HepG2 (cell line): ENCODE measurements around the gene HMGN4. TPM values are rescaled to one million over a fixed set of nuclear protein-coding genes. Genes with fewer than 3 reads are reported as not detected.

ENCODE experiments used
- AGO2 ChIP-seq: fragments of 200-400 bp; formaldehyde crosslinking; optimal IDR thresholded peaks from 2 replicates; pipeline ENCODE3; 2017; ENCODE audit warnings: mild to moderate bottlenecking, low read depth, low read length, moderate library complexity
- ATAD3A ChIP-seq: sonication (generic); formaldehyde crosslinking; IDR thresholded peaks from 2 replicates; pipeline ENCODE4 v1.4.0; 2020; ENCODE audit warnings: missing genetic modification reagents
- DMAP1 ChIP-seq: IDR thresholded peaks from 2 replicates; pipeline ENCODE4 v1.6.1; 2016
- ETV6 ChIP-seq: sonication (generic); formaldehyde crosslinking; conservative IDR thresholded peaks from 2 replicates; pipeline ENCODE4 v1.4.0; 2020; ENCODE audit warnings: missing genetic modification reagents
- HDAC6 ChIP-seq: fragments of 200-600 bp; sonication (generic); IDR thresholded peaks from 2 replicates; pipeline ENCODE4 v1.7.0; 2017; ENCODE audit warnings: mild to moderate bottlenecking, antibody characterized with exemption, low read length, low read depth
- HOXA7 ChIP-seq: sonication (generic); formaldehyde crosslinking; IDR thresholded peaks from 2 replicates; pipeline ENCODE4 v1.8.1; 2022; ENCODE audit warnings: mild to moderate bottlenecking, missing genetic modification reagents, moderate library complexity
- KDM6A ChIP-seq: IDR thresholded peaks from 2 replicates; pipeline ENCODE4 v1.6.1; 2016; ENCODE audit warnings: low read depth
- NCOA2 ChIP-seq: sonication (generic); formaldehyde crosslinking; IDR thresholded peaks from 2 replicates; pipeline ENCODE4 v1.8.0; 2022; ENCODE audit warnings: inconsistent platforms
- NFIB ChIP-seq: sonication (generic); formaldehyde crosslinking; IDR thresholded peaks from 2 replicates; pipeline ENCODE4 v1.9.0; 2021; ENCODE audit warnings: missing genetic modification reagents, mild to moderate bottlenecking, borderline replicate concordance
- ONECUT2 ChIP-seq: sonication (generic); formaldehyde crosslinking; IDR thresholded peaks from 2 replicates; pipeline ENCODE4 v1.4.0; 2020; ENCODE audit warnings: missing genetic modification reagents
- STAT5B ChIP-seq: sonication (generic); formaldehyde crosslinking; IDR thresholded peaks from 2 replicates; pipeline ENCODE4 v1.4.0; 2020; ENCODE audit warnings: missing genetic modification reagents
- ZNF354B ChIP-seq: sonication (generic); formaldehyde crosslinking; IDR thresholded peaks from 2 replicates; pipeline ENCODE4 v1.8.0; 2022; ENCODE audit warnings: mild to moderate bottlenecking, missing genetic modification reagents
- ZNF616 ChIP-seq: sonication (generic); formaldehyde crosslinking; IDR thresholded peaks from 2 replicates; pipeline ENCODE4 v1.5.0; 2020; ENCODE audit warnings: low read depth, mild to moderate bottlenecking, missing genetic modification reagents
- polyA plus RNA-seq, 8 experiments: library from polyadenylated mRNA; depleted of rRNA in 3 of 8; stranded (reverse) in 7 of 8; unstranded in 1 of 8; fragments of >200 nt; fragmentation: Illumina TruSeq in 4 of 8; extraction: Trizol in 4 of 8; gene quantifications; 2 replicates each; pipeline versions ENCODE4 v1.2.1 to v1.2.3, GENCODE V29; 2011 to 2016; ENCODE audit warnings: low read depth in 4 of 8, missing spikeins in 1 of 8, mixed read lengths in 1 of 8; ENCODE audit not compliant: insufficient read depth in 1 of 8
- total RNA-seq, 5 experiments: library from RNA; depleted of rRNA; stranded (reverse); fragments of >200 nt; fragmentation: Illumina TruSeq; extraction: Trizol; gene quantifications; 2 replicates each; pipeline ENCODE4 v1.2.3, GENCODE V29; 2016; ENCODE audit warnings: low read depth in 1 of 5
- TF ChIP-seq, protein P1 (sequence below): sonication (generic); formaldehyde crosslinking; IDR thresholded peaks from 2 replicates; pipeline ENCODE4 v1.5.1; 2020; ENCODE audit warnings: mild to moderate bottlenecking, missing genetic modification reagents, borderline replicate concordance
- TF ChIP-seq, protein P2 (sequence below): sonication (generic); formaldehyde crosslinking; conservative IDR thresholded peaks from 2 replicates; pipeline ENCODE4 v1.4.0; 2020; ENCODE audit warnings: missing genetic modification reagents
- TF ChIP-seq, protein P3 (sequence below): sonication (generic); formaldehyde crosslinking; IDR thresholded peaks from 2 replicates; pipeline ENCODE4 v1.4.0; 2020; ENCODE audit warnings: missing genetic modification reagents
- TF ChIP-seq, protein P4 (sequence below): IDR thresholded peaks from 2 replicates; pipeline ENCODE4 v1.4.0; 2020; ENCODE audit warnings: mild to moderate bottlenecking, missing genetic modification reagents
- TF ChIP-seq, protein P5 (sequence below): sonication (generic); formaldehyde crosslinking; IDR thresholded peaks from 2 replicates; pipeline ENCODE4 v1.8.0; 2022; ENCODE audit warnings: mild to moderate bottlenecking, missing genetic modification reagents, moderate library complexity

HMGN4 gene
- total and polyA plus RNA-seq, 2 of the 13 experiments (the other 11 are each of a cell fraction or from before 2014, with no cell fraction given), result 39.9 to 52.1 TPM

DNA sequence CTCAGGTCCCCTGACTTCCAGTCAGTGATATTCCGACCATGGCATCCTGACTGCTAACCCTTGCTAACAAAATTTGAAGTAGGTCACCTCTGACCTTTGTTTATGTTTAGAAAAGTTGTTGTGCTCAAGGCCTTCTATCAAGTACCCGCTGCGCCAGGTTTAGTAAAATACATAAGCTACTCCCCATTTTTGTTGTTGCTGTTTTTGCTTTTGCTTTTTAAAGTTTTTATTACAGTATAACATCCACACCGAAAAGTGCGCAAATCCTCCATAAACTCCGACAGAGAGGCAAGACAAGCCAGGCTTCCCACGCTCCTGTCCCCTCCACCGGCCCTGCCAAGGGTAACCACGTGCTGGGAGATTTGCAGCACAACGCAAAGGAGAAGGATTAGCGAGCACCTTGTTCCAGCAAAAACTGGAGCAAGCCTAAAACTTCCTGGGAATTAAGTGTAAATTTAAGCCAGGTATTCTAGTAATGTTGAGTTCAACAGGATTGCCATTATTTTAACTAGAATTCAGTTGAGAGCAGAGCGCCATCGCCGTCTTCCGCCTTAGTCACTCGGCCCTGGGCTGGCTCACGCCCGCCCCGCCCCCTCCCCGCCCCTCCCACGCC, 17.8 kb upstream of the HMGN4 start (continued):
- no peak for TF ChIP-seq HDAC6
- TF ChIP-seq, protein P1, sequence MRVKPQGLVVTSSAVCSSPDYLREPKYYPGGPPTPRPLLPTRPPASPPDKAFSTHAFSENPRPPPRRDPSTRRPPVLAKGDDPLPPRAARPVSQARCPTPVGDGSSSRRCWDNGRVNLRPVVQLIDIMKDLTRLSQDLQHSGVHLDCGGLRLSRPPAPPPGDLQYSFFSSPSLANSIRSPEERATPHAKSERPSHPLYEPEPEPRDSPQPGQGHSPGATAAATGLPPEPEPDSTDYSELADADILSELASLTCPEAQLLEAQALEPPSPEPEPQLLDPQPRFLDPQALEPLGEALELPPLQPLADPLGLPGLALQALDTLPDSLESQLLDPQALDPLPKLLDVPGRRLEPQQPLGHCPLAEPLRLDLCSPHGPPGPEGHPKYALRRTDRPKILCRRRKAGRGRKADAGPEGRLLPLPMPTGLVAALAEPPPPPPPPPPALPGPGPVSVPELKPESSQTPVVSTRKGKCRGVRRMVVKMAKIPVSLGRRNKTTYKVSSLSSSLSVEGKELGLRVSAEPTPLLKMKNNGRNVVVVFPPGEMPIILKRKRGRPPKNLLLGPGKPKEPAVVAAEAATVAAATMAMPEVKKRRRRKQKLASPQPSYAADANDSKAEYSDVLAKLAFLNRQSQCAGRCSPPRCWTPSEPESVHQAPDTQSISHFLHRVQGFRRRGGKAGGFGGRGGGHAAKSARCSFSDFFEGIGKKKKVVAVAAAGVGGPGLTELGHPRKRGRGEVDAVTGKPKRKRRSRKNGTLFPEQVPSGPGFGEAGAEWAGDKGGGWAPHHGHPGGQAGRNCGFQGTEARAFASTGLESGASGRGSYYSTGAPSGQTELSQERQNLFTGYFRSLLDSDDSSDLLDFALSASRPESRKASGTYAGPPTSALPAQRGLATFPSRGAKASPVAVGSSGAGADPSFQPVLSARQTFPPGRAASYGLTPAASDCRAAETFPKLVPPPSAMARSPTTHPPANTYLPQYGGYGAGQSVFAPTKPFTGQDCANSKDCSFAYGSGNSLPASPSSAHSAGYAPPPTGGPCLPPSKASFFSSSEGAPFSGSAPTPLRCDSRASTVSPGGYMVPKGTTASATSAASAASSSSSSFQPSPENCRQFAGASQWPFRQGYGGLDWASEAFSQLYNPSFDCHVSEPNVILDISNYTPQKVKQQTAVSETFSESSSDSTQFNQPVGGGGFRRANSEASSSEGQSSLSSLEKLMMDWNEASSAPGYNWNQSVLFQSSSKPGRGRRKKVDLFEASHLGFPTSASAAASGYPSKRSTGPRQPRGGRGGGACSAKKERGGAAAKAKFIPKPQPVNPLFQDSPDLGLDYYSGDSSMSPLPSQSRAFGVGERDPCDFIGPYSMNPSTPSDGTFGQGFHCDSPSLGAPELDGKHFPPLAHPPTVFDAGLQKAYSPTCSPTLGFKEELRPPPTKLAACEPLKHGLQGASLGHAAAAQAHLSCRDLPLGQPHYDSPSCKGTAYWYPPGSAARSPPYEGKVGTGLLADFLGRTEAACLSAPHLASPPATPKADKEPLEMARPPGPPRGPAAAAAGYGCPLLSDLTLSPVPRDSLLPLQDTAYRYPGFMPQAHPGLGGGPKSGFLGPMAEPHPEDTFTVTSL (CRISPR knock-in tag), result peak; percentile 56; the same call in 1 of the 2 replicates
- TF ChIP-seq, protein P2, sequence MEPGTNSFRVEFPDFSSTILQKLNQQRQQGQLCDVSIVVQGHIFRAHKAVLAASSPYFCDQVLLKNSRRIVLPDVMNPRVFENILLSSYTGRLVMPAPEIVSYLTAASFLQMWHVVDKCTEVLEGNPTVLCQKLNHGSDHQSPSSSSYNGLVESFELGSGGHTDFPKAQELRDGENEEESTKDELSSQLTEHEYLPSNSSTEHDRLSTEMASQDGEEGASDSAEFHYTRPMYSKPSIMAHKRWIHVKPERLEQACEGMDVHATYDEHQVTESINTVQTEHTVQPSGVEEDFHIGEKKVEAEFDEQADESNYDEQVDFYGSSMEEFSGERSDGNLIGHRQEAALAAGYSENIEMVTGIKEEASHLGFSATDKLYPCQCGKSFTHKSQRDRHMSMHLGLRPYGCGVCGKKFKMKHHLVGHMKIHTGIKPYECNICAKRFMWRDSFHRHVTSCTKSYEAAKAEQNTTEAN (CRISPR knock-in tag), result peak; percentile 26; the same call in 1 of the 2 replicates
- no peak for TF ChIP-seq ATAD3A (CRISPR knock-in tag)
- no peak for TF ChIP-seq ONECUT2 (CRISPR knock-in tag)
- TF ChIP-seq NFIB, result no peak
- TF ChIP-seq ETV6 (CRISPR knock-in tag), result no peak
- TF ChIP-seq, protein P3, sequence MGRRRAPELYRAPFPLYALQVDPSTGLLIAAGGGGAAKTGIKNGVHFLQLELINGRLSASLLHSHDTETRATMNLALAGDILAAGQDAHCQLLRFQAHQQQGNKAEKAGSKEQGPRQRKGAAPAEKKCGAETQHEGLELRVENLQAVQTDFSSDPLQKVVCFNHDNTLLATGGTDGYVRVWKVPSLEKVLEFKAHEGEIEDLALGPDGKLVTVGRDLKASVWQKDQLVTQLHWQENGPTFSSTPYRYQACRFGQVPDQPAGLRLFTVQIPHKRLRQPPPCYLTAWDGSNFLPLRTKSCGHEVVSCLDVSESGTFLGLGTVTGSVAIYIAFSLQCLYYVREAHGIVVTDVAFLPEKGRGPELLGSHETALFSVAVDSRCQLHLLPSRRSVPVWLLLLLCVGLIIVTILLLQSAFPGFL, result no peak
- no peak for TF ChIP-seq KDM6A (CRISPR knock-in tag)
- TF ChIP-seq ZNF616 (CRISPR knock-in tag), result no peak
- peak; percentile 36 for TF ChIP-seq AGO2
- peak; percentile 28; the same call in 1 of the 2 replicates for TF ChIP-seq ZNF354B (CRISPR knock-in tag)
- TF ChIP-seq STAT5B (CRISPR knock-in tag), result peak; percentile 45; the same call in 1 of the 2 replicates
- no peak for TF ChIP-seq HOXA7 (CRISPR knock-in tag)
- TF ChIP-seq, protein P4, sequence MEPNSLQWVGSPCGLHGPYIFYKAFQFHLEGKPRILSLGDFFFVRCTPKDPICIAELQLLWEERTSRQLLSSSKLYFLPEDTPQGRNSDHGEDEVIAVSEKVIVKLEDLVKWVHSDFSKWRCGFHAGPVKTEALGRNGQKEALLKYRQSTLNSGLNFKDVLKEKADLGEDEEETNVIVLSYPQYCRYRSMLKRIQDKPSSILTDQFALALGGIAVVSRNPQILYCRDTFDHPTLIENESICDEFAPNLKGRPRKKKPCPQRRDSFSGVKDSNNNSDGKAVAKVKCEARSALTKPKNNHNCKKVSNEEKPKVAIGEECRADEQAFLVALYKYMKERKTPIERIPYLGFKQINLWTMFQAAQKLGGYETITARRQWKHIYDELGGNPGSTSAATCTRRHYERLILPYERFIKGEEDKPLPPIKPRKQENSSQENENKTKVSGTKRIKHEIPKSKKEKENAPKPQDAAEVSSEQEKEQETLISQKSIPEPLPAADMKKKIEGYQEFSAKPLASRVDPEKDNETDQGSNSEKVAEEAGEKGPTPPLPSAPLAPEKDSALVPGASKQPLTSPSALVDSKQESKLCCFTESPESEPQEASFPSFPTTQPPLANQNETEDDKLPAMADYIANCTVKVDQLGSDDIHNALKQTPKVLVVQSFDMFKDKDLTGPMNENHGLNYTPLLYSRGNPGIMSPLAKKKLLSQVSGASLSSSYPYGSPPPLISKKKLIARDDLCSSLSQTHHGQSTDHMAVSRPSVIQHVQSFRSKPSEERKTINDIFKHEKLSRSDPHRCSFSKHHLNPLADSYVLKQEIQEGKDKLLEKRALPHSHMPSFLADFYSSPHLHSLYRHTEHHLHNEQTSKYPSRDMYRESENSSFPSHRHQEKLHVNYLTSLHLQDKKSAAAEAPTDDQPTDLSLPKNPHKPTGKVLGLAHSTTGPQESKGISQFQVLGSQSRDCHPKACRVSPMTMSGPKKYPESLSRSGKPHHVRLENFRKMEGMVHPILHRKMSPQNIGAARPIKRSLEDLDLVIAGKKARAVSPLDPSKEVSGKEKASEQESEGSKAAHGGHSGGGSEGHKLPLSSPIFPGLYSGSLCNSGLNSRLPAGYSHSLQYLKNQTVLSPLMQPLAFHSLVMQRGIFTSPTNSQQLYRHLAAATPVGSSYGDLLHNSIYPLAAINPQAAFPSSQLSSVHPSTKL (CRISPR knock-in tag), result peak; percentile 63
- TF ChIP-seq, protein P5, sequence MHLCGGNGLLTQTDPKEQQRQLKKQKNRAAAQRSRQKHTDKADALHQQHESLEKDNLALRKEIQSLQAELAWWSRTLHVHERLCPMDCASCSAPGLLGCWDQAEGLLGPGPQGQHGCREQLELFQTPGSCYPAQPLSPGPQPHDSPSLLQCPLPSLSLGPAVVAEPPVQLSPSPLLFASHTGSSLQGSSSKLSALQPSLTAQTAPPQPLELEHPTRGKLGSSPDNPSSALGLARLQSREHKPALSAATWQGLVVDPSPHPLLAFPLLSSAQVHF (CRISPR knock-in tag), result peak; percentile 70; the same call in 1 of the 2 replicates
- peak; percentile 89 for TF ChIP-seq DMAP1
- TF ChIP-seq NCOA2 (CRISPR knock-in tag), result 0 out of 2 replicates have a peak, but pooled peaks have one; percentile 32
